ENCODE results near the gene GATA5.
"Not testable (repeated sequence)": the region's sequence is repeated elsewhere in the genome, so short reads cannot be mapped to it uniquely, and the experiment has no call there.

The GATA5 gene

DNA sequence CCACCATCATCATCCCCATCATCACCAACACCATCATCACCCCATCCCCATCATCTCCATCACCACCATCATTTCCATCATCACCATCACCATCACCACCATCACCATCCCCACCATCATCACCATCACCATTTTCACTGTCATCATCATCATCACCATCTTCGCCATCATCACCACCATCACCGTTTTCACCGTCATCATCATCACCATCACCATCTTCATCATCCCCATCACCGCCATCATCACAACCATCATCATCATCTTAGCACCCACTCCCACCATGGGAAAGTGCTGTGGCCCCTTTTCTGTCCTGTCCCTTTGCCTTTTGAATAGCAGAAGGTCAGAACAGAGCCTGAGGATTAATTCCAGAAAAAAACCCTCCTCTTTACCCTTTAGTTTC lies 28.5 kb upstream of the GATA5 start:
- DNase-seq (ENCODE audit: low spot score): no peak

DNA sequence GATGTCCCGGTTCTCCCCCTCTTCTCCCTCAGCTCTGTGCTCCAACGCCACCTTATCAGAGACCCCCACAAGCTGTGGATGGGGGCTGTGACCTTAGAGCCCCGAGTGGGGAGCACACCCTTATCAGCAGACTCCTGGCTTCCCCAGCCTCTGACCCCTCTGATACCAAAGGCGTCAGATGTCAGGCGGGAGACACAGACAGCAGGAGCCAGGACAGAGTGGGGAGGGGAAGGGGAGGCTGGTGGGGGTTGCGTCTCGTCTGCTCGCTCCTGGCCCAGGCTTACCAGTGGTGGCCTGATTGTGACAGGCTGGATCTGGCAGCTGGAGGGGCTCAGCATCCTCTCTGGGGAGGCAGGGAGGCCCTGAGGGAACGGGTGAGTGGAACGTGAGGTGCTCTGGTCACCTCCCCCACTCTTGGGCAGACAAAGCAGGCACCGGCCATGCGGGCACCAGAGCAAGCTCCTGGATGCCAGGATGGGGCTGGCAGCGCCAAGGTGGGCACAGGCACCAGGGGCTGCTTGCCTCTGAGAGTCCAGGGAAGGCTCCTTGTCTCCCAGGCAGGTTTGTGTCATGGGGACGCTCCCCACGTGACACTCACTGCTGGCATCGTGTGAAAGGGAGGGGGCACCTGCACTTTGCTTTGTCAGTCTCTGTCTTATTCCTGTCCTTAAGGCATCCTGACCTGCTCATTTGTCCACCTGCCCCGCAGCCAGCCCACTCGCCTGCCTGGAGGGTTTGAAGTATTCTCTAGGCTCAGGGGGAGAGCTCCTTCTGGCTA lies 27.8 kb upstream of the GATA5 start:
- no peak for DNase-seq (ENCODE audit: low spot score)

DNA sequence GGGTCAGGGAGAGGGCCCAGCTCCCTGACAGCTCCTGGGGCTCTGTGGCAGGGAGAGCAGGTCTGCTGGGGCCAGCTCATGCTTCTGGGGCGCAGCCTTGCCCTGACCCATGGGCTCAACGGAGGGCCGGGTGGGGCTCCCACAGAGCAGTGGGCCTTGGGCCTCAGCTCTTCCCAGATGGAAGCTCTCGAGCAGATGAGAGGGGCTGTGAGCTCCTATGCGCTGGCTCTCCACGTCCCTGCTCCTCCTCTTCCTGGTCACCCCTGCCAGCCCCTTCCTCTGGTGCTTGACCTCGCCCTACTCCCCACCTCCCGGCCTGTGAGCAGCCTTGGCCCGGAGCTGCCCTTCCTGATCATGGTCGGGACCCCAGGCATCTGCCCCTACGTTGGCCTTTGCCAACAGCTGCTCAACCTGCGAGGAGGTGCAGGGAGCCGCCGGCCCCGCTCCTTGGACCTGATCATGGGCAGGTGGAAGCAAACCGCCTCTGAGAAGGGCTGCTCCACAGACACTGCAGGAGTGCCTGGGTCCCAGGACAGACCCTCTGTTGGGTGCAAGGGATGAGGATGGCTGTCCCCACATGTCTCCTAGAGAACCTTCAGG lies 26.8 kb upstream of the GATA5 start:
- no peak for DNase-seq (ENCODE audit: low spot score)

DNA sequence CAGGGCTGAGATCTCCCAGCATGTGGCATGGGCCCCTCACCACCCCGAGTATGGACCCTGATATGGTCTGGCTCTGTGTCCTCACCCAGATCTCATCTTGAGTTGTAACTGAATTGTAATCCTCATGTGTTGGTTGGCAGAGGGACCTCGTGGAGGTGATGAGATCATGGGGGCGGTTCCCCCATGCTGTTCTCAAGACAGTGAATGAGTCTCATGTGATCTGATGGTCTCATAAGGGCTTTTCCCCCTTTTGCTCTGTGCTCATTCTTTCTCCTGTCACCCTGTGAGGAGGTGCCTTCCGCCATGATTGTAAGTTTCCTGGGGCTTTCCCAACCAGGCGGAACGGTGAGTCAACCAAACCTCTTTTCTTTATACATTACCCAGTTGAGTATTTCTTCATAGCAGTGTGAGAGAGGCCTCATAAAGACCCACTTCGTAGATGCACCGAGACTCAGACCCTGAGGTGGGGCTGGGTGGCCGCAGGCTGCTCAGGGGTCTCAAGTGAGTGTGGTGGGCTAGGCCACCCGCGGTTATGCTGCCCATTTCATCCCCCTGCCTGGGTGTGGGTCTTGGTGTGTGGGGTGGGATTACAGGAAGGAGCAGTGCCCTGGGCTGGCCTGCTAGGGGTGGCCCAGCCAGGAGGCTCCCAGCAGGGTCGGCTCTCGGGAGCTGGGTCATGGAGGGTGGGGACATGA lies 26.2 kb upstream of the GATA5 start:
- DNase-seq (ENCODE audit: low spot score): no peak

DNA sequence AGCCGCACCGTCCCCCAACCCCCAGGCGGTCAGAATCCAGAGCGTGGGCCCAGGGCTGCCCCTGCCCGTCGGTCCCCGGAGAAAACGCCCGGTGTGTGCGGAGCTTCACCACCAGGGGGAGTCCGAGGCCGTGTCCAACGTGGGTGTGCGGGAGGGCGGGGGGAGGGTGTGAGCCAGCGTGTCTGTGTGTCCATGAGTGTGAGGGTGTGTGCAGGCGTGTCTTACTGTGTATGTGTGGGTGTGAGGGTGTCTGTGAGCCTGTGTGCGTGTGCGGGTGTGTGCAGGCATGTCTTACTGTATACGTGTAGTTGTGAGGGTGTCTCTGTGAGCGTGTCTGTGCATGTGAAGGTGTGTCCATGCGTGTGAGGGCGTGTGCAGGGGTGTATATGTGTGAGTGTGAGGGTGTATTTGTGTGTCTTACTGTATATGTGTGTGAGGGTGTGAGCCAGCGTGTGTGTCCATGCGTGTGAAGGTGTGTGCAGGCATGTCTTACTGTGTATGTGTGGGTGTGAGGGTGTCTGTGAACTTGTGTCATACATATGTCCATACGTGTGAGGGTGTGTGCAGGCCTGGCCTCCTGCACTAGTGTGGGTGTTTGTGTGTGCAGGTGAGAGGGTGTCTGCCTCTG lies 24.6 kb upstream of the GATA5 start:
- peak; percentile 60 for DNase-seq (ENCODE audit: low spot score)

DNA sequence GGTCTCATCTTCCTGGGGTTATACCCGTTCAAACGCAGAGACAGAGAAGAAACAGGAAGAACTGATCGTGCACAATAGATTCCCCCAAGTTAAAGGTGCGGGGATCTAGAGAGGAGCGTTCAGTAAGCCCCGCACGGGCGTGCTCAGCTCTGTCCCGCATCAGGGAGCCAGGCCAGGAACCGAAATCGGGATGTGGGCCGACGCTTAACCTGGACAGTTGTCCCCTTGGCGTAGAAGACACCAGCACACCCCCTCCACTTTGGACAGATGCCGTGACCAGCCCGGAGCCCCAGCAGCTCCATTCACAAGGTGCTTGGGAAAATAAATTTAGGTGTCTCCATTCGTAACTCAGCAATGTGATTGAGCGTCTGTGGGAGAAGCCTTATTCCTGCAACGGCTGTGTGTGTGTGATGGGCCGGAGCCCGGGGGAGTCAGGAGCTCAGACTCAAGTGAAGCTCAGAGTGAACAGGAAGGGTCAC lies 24.0 kb upstream of the GATA5 start:
- DNase-seq (ENCODE audit: low spot score): no peak

DNA sequence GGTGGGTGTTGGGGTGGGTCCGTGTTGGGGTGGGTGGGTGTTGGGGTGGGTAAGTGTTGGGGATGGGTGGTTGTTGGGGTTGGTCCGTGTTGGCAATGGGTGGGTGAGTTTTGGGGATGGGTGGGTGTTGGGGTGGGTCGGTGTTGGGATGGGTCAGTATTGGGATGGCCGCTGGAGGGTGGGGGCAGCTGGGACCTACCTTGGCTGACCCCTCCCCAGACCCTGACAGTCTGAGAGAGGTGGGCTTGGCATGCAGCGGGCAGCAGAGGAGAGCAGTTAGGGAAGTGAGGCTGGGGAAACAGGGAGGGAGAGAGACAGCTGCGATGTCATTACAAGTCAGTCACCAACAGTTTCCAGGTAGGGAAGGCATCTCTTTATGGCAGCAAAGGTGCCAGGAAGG lies 23.1 kb upstream of the GATA5 start:
- no peak for DNase-seq (ENCODE audit: low spot score)

DNA sequence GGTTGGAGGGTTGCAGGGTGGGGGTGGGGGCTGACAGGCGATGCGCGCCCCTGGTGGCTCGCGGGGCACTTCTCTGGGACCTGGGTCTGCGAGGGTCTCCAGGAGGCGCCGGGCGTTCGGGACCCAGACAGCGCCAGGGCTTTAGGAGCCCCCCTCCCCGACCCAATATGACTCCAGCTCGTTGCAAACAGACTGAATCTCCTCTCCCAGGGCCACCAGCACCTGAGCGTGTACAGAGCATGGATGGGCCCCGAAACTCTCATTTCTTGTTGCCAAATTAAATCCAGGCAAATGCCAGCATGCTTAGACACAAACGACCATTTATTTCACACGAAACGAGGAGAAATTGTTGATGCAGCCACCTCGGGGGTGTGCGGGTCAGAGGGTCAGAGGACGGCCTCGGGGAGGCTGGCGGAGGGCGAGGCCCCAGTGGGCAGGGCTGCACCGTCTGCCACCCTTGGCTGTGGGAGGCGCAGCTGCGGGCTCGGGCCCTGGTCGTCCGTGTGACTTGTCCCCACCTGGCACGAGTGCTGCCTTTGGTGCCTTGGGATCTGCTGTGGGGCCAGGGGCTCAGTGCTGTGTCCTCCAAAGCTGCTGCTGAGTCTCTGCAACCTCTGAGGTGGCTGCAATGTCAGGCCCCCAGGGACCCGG lies 20.9 kb upstream of the GATA5 start:
- no peak for DNase-seq (ENCODE audit: low spot score)

DNA sequence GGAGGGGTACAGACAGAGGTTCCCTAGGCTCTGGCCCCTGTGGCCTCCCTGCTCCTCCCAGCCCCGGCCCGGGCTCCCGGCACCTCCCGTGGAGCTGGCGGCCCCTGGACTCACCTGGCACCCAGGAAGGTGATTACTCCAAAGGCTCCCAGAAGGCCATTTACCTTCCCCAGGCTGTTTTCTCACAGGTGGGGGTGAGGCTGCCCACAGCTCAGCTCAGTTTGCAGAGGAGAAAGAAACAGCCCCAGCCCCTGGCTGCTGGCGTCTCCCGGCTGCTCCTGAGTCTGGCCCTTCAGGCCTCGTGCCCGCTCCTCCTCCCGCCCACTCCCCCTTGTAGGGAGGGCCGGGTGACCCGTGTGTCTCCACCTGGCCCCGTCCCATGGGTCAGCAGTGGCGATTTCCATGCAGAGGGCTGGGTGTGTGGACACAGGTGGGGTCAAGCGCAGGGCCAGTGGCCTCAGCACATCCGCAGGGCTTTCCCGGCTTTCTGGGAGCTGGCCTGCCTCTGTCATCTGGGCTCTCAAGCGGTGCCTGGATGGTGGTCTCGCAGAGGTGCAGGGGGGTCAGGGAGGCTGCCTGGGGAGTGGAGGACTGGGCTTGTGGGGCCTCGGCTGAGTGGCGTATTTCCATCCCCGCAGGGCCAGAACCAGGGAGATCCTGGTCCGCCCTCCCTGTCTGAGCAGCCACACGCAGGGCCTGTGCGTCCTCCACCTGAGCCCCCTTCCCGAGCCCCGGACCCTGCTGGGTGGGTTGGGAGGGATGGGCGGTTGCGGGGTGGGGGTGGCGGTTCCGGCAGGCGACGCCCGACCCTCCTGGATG lies 20.2 kb upstream of the GATA5 start:
- no peak for DNase-seq (ENCODE audit: low spot score)

DNA sequence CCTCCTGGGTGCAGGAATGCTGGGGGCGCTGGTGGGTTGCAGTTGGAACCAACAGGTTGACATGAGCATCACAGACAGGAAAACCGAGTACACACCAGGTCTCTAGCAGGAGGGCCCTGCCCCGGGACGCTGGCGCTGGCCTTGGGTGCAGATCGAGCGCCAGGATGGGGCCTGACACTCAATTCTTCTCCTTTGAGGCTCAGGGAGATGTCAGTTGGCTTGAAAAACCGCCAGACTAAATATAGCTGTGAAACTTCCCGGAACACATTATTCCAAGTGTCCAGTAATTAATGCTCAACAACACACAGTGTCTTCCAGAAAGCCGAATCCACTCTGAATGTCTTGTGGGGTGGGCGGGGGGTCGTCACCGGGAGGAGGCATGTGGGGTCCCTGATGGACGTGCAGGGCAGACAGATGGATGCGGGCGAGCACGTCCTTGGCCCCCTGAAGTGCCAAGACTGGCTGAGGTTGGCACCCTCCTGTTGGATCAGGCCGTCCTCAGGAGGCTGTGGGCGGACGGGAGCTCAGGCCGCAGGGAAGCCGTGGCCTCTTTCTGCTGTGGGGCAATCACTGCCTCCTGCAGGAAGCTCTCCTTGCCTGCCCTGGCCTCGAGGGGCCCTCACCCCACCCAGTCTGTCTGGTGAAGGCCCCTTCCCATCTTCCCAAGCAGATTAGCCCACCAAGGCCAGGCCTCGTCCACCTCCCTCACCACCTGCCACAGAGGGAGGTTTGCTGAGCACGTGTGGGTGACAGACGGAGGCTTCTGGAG lies 19.4 kb upstream of the GATA5 start:
- DNase-seq (ENCODE audit: low spot score): no peak

DNA sequence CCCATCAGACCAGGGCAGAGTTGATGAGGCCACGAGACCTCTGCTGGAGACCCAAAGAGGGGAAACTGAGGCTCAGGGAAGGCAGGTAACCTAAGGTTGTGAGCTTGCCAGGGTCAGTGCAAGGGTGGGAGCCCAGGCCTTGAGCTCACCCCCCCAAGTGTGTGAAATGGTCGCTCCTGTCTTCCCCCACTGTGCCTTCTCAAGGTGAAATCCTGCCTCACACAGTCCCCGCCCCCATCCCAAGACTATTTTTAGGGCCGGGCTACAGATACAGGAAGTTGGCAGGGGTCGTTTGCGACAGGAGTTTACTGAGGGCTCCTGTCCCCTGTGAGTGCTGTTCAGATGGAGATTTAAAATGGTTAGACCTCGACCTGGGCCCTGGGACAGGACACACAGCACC lies 18.7 kb upstream of the GATA5 start:
- no peak for DNase-seq (ENCODE audit: low spot score)

DNA sequence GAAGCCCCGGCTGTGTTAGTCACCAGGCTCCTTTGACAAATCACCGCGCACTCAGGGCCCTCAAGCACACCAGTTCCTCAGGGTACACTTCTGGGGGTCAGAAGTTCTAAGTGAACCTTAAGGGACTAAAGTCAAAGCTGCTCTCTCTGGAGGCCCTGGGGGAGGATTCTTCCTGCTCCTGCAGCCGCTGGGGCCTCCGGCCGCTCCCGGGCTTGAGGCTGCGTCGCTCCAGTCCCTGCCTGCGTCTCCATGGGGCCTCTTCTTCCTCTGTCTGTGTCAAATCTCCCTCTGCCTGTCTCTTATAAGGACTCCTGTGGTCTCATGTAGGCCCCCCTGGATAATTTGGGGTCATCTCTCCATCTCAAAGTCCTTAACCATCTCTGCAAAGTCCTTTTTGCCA lies 18.1 kb upstream of the GATA5 start:
- DNase-seq (ENCODE audit: low spot score): no peak

DNA sequence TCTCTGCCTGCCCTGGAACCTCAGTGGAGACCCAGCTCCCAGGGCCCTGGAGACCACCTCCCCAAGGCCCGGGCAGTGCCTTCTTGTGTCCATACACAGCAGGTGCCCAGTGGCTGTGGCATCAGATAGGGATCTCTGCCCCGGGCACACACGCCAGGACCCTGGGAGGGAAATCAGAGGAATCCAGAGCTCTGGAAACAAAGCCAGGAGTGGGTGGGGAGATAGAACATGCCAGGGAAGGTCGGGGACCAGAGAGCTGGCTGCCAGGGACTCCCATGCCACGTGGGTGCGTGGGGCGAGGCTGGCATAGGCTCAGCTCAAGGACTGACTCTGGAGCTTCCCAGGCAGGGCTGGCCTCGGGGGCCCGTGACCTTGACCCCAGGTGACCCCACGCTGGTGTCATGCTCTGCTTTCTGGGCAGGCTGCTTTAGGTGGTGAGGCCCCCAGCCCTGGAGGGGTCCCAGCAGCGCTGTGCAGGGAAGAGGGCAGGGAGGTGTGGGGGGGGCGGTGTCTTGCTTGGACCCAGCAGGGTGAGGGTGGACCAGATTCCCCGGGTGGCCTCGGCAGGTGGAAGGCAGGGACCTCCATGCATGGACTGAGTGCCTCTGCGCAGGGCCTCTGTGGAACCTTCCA lies 17.6 kb upstream of the GATA5 start:
- DNase-seq (ENCODE audit: low spot score): no peak

DNA sequence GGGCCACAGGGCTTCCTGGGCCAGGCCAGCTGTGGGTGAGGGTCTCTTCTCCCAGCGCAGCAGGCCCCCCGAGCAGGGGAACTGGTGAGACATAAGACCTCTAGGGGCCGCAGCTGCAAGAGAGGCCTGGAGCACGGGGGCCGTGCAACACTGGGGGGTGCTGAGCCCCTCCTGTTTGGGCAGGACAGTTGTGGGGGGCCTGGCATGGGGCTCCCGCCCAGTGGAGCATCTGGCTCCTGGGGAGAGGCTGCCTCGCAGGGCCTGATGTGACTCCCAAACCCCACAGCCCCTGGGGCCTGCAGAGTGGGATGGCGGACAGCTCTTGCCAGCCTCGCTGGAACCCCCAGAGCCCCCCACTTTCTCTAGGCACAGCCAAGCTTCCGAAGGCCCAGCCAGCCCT lies 16.9 kb upstream of the GATA5 start:
- no peak for DNase-seq (ENCODE audit: low spot score)

DNA sequence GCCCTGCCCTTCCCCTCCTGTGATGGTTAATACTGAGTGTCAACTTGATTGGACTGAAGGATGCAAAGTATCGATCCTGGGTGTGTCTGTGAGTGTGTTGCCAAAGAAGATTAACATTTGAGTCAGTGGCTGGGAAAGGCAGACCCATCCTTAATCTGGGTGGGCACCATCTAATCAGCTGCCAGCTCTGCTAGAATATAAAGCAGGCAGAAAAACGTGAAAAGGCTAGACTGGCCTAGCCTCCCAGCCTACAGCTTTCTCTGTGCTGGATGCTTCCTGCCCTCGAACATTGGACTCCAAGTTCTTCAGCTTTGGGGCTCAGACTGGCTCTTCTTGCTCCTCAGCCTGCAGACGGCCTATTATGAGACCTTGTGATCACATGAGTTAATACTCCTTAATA lies 15.0 kb upstream of the GATA5 start:
- not testable (repeated sequence) for DNase-seq (ENCODE audit: low spot score)

DNA sequence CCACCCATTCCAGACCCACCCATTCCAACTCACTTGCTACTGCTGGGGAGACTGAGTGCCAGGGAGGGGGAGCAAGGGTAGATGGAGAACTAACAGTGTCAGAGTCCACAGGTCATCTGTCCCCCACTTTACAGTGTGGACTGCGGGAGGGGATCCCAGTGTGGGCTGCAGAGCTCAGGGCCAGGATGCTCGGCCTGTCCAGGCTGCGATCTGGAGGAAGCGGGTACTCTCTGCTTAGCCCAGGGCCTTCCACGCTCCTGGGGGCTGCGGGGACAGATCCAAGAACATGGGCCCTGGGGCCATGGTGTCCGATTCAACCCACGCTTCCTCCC lies 14.1 kb upstream of the GATA5 start:
- no peak for DNase-seq (ENCODE audit: low spot score)

DNA sequence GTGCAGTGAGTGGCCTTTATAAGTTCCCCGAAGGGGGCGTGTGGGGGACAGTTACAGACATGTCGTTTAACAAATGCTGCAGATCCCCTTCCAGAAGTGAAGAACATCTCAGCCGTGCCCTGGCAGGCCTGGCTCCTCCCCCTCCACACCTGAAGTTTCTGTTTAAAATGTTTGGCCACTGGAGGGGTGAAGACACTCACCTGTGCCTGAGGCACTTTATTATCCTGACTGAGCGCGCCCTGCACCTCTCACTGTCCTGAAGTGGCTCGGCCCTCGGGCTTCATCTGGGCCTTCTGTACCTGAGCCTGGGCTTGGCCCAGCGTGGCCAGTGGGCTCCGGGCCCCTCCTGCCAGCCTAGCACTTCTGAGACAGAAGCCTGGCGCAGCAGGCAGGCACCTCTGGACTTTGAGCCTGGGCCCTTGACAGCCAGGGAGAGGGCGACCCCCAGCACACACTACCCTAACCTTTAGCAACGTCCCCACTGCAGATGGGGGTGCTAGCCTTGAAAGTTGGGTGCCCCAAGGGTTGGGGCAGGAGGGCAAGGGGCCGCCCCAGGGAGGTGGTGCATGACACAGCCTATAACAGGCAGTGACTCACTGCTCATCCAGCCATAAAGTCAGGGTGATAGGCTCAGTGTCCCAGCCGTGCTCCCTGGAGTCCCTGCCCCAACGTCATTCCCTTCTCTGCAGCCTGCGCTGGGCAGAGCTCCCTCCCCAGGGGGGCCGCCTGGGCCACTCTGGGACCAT lies 13.6 kb upstream of the GATA5 start:
- no peak for DNase-seq (ENCODE audit: low spot score)

DNA sequence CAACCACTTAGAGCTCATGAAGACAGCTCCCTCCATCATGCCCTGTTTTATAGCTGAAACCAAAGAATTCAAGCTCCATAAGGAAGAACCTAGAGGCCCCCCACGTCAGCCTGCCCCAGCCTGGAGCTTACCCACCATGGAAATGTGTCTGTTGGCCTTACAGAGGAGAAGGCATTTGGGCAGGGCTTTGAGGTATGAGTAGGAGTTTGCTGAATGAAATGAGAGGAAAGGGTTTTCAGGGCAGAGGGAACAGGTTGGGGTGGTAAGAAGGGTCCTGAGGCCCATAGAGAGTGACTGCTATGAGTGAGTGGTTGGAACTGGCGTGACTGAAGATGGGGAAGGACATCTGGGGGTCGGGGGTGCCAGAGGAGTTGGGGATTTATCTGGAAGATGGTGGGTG lies 12.7 kb upstream of the GATA5 start:
- DNase-seq (ENCODE audit: low spot score): no peak

DNA sequence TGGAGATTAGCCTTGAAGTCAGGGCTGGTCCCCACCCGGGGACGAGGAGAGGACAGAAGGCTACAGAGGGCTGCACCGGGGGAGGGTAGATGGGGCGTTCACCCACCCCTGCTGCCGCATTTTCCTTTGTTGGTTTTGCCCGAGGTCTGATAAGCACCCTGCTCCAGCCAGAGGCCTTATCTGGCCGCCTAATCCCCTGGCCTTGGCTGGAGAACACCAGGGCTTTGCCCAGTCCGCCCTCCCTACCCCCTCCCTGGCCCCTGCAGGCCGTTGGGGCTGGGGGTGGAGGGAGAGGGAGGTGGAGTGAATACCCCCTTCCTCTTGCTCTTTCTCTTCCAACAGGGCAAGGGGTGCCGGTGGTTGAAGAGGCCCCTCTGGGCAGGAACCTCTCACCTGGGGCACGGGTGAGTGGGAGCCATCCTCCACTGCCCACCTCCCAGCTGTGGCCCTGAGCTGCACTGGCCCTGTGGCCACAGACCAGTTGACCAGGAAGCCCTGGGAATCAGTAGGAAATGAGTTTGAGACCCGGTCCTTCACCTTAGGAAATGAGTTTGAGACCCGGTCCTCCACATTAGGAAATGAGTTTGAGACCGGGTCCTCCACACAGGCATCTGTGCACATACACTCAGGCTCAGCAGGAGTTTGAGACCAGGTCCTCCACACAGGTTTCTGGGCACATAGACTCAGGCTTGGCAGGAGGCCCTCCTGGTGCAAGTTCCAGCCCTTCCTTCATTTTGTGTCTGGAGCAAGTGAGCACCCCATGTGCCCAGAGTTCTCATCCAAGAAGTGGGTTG lies 12.0 kb upstream of the GATA5 start:
- DNase-seq (ENCODE audit: low spot score): no peak
